ENCODE results near the gene TMEM26. TPM values are rescaled to one million over a fixed set of nuclear protein-coding genes. Genes with fewer than 3 reads are reported as not detected.

TMEM26 gene
- total and polyA plus RNA-seq, 9 of the 15 experiments (the other 6 are each of a cell fraction or from before 2014, with no cell fraction given), result not detected

DNA sequence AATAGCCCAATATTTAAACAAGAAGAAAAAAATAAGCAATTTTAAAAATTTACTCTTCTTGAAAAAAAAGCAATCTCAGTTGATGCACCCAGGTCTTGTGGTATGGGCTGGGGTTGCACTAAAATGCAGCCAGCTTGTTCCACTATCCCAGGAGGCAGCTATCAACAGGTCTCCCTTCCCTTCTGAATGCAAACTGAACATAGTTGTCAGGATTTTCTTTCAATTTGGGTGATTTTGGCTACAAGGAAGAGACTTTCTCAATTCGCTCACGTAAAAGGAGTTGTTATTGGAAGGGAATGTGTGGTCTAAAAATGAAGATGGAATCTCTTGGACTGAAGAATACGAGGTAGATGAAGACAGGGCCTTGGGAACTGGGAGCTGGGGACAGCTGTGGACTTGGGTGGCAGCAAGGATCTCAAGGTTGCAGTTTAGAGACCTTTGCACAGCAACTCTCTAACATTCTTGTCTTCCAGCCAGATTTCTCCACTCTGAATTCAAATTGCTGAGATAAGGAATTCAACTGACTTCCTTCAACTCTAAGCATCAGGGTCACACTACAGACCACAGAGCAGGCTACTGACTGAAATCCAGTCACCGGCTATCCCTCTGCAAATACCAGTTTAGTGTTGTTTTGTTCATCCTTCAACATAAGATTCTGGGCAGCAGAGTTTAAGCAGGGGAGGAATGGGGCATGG, 3.1 kb upstream of the TMEM26 start (continued):
- TF ChIP-seq, protein P1, sequence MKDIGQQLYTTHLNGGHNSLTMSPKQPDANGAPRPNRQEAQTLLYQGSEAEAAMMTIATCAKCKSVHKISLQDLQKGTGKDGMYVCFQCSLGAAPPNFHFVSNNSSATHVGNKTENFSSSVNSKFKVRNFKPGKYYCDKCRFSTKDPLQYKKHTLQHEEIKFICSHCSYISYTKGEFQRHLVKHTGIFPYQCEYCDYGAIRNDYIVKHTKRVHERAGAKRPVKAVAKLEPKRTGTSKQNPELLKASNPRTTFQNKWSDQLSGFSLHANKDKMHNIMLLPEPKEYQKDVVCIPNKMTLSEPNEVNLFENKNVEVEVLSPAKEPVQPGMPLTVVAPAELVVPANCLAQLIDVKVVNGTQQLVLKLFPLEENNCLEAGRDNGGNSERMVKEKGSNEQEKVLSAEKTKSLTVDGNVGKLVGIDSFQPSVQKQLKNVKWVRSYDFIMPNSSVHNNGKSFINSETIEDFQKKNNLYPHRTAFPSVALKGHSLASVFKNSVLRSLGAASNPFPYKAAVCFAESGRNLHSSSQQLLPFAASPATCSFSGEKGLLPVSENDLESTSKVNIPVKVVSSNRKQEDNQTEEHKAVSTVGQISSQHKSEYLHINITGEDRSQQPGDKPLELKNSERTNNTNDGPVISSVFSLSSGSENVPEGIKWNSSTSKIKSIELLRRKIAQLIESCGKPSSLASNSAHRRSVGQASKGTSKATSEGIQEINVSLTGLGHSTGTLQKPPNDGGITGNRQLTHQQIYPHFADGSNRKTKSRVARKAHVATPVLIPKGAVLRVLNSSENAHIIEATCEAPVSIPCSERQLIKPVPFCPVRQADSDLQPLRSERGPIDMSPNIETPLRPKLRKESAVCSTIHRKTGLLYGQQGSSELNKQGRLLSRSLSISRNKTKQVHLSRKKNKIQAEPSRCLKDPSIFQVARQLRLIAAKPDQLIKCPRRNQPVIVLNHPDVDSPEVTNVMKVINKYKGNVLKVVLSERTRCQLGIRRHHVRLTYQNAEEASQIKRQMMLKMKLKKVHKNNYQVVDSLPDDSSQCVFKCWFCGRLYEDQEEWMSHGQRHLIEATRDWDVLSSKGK (CRISPR knock-in tag; IDR thresholded peaks at IDR 0.05), result no peak
- no peak for TF ChIP-seq CXXC5 (CRISPR knock-in tag; IDR thresholded peaks at IDR 0.05)
- TF ChIP-seq SIN3A (IDR thresholded peaks at IDR 0.05; ENCODE audit: borderline replicate concordance in 2 of 2, control insufficient read depth in 1 of 2, low read depth in 2 of 2, low read length in 2 of 2), result no peak
- TF ChIP-seq ERF (CRISPR knock-in tag; IDR thresholded peaks at IDR 0.05), result no peak
- TF ChIP-seq, protein P2, sequence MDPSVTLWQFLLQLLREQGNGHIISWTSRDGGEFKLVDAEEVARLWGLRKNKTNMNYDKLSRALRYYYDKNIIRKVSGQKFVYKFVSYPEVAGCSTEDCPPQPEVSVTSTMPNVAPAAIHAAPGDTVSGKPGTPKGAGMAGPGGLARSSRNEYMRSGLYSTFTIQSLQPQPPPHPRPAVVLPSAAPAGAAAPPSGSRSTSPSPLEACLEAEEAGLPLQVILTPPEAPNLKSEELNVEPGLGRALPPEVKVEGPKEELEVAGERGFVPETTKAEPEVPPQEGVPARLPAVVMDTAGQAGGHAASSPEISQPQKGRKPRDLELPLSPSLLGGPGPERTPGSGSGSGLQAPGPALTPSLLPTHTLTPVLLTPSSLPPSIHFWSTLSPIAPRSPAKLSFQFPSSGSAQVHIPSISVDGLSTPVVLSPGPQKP (CRISPR knock-in tag; IDR thresholded peaks at IDR 0.05), result no peak
- TF ChIP-seq ZBTB17 (CRISPR knock-in tag; IDR thresholded peaks at IDR 0.05), result no peak
- TF ChIP-seq TCF7L2 (IDR thresholded peaks at IDR 0.05; ENCODE audit: low read depth, low read length), result no peak
- TF ChIP-seq, protein P3, sequence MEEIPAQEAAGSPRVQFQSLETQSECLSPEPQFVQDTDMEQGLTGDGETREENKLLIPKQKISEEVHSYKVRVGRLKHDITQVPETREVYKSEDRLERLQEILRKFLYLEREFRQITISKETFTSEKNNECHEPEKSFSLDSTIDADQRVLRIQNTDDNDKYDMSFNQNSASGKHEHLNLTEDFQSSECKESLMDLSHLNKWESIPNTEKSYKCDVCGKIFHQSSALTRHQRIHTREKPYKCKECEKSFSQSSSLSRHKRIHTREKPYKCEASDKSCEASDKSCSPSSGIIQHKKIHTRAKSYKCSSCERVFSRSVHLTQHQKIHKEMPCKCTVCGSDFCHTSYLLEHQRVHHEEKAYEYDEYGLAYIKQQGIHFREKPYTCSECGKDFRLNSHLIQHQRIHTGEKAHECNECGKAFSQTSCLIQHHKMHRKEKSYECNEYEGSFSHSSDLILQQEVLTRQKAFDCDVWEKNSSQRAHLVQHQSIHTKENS (CRISPR knock-in tag; IDR thresholded peaks at IDR 0.05), result no peak
